NCI-H2107 (cell line): ENCODE results near the gene STK36.

ENCODE experiments used
- DNase-seq: peaks from one replicate; lab custom pipeline; 2025; lab: John Stamatoyannopoulos, UW

Gene STK36

DNA sequence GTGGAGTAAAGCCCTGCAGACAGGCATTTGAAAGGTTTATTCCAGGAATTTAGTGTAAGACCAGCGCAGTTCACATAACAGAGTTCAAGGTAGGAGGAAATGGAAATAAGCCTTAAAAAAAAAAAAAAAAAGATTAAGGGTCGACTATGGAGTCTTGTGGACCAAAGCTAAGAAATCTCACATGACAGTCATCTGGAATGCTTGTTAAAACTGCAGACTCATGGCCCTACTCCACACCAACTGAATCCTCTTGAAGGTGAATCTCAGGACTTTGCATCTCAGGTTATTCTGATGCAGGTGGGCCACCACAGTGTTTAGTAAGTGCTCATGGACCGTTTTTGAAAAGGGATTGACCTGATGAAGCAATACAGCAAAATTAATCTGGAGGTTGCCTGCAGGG lies 47.6 kb downstream of the STK36 start:
- DNase-seq = no peak

DNA sequence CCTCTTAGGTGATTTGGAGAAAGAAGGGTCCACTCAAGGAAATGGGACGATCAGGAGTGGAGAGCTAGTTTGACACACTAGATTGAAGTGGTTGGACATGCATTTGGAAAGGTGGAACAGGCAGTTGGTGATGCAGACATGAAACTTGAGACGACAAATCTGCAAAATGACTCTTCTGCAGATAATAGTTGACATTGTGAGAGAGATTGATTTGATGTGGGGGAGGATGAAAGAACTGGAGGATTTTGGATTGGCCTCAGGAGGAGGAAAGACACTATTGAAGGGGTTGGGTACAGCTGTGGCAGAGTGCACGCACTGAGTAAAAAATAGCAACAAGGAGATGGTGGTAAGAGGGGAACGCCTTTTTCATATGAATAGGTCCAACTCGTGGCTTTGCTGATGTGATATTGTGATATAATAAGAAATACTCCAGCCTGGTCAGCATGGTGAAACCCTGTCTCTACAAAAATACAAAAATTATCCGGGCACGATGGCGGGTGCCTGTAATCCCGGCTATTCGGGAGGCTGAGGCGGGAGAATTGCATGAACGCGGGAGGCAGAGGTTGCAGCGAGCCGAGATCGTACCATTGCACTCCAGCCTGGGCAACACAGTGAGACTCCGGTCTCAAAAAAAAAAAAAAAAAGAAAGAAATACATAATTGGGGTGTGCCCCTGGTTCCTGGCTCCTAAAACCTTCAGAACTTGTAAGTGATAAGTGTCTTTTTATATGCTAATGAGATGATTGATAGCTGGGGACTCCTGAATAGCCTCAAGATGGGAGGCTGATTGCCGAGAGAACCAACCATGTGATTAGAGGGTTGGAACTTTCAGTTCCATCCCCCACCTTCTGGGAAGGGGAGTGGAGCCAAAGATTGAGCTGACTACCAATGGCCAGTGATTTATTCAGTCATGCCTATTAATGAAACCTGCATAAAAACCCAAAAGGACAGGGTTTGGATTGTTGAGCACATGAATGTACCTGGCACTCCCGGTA lies 48.5 kb downstream of the STK36 start:
- no peak for DNase-seq

DNA sequence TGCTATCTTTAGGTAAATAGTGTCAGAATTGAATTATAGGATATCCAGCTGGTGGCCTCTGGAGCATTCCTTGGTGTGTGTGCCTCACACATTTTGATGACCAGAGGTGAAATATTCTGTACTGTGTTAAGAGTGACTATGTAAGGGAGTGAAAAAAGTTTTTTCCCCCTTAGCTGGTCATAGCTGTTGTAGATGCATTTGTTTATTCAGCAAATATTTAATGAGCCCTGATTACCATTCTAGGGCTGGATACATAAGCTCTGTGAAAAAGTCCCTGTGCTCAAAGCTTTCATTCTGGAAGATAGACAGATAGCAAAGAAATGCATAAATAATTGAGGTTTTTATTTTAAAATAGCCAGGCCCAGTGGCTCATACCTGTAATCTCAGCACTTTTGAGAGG lies 49.6 kb downstream of the STK36 start:
- DNase-seq = no peak

DNA sequence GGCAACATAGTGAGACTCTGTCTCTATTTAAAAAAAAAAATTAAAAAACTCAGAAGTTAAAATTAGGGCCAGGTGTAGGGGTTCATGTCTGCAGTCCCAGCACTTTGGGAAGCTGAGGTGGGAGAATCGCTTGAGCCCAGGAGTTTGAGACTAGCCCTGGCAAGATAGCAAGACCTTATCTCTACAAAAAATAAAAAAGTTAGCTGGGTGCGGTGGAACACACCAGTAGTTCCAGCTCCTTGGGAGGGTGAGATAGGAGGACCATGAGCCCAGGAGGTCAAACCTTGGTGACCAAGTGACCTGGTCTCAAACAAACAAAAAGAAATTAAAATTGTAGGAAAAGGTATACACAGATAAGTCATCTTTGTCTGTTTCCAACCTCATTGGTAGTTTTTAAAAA lies 50.0 kb downstream of the STK36 start:
- no peak for DNase-seq

DNA sequence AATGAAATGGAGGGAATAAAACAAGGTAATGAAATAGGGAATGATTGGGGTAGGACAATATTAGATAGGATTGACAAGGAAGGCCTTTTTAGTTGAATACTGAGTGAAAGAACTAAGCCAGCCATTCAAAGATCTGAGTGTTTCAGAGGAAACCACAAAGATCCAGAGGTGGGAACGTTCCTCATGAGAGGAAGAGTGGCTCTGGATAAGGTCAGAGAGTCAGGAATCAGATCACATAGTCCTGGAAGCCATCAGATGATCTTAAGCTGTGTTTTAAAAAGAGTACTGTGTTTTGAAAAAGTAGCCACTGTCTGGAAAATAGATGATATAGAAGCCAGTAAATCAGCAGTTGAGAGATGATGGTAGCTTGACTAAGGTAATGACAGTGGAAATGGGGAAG lies 50.5 kb downstream of the STK36 start:
- DNase-seq = no peak

DNA sequence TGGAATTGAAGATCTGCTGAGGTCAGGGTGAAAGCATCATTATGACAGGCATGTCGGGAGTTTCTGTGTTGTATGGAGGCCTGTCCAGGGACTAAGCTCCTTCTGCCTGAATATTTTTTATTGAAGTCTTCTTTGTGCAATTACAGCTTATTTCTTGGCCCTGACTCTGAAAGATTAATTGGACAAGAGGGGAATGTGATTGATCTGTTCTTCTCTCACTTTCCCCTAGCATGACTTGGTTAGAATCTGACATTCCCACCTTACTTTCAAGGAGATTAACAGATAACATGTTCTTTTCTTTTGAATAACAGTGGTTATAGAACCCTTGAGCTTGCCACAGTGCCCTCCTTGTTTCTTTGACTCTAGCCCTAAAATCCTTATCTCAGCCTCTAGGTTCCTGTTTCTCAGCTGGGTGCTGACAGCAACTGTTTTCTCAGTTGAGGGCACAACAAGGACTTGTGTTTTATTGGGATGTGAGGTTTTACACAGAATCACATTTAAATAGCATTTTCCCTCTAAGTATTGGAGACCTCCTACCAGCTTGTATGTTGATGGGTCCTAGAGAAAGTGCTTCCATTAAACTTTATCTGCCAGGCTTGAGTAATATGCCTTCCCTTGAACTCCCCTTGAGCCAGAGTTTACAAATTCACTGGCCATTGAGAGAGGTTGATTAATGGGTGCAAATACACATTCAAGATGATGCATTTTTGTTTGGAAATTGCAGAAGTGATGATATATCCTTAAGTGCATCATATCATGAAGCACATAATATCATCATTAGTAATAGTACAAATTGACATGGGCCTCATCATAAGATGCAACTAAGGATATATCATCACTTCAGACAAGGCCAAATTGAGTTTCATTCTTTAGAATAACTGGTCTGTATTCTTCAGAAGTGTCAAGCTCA lies 51.2 kb downstream of the STK36 start:
- DNase-seq = no peak

DNA sequence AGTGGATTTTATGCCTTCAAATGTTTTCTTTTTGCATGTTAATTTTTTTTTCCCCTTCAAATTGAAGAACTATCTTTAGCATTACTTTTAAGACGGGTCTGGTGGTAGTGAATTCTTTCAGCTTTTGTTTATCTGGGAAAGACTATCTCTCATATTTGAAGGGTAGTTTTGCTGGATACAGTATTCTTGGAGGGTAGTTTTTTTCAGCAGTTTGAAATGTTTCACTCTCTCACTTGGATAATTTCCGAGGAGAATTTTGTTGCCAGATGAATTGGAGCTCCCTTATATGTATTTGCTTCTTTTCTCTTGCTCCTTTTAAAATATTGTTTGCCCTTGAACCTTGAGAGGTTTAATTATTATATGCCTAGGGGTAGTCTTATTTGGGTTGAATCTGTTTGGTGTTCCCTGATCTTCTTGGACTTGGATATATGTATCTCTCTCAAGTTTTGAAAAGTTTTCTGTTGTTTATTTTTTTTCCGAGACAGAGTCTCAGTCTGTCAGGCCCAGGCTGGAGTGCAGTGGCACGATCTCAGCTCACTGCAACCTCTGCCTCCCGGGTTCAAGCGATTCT lies 54.2 kb downstream of the STK36 start:
- no peak for DNase-seq

DNA sequence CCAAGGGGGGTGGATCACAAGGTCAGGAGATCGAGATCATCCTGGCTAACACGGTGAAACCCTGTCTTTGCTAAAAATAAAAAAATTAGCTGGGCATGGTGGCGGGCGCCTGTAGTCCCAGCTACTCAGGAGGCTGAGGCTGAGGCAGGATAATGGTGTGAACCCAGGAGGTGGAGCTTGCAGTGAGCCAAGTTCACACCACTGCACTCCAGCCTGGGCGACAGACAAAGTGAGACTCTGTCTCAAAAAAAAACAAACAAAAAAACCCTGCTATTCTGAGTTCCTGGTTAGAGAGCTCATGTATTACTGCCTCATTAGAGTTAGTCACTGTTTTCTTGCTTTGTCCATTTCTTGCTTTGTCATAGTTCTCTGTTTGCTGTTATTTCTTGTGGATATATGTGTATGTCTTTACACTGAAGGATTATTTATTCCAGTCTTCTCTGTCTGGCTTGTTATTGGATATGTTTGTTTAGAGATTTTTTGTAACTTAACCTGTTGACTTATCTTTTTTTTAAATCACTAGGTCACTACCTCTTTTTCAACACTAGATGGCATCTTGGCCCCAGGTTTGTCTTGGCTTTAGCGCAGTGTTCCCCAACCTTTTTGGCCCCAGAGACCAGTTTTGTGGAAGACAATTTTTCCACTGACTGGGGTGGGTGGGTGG lies 55.7 kb downstream of the STK36 start:
- no peak for DNase-seq

DNA sequence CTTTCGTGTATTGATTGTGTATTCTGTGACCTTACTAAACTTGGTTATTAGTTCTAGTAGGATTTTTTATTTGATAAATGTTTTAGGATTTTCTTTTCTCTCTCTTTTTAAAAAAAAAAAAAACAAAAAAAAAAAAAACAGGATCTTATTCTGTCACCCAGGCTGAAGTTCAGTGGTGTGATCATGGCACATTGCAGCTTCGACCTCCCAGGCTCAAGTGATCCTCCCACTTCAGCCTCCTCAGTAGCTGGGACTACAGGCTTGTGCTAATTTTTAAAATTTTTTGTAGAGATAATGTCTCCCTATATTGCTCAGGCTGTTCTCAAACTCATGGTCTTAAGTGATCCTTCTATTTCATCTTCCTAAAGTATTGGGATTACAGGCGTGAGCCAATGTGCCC lies 57.8 kb downstream of the STK36 start:
- no peak for DNase-seq

DNA sequence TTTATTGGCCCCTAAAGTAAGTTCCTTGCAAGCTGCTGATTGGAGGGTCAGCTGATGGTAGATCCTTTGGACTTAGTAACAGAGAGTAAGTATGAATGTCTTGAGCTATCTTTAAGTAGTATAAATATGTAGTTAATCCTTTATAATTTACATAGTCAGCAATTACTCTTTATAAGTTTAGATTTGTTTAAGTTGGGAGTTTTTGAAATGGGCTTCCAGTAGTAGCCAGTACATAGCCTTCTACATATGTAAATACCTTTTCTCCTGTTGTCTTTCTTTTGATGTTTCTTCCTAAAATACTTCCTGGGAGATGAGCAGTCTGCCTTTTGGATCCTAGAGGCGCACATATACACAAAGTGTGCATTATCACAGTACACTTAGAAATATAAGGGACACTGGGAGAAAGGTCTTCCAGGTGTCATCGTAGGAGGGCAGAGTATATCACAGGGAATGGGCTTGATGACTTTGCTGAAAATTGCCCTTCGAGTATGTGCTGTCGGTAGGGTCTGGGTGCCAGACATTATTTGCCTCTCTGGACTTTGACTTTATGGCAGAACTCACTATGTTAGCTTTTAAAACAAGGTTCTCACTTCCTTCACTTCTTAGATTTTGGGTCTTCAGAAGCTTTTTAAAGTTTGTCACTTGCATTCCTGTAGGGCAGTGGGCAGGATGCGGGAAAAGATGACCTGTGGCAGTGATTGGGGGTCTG lies 60.3 kb downstream of the STK36 start:
- DNase-seq = no peak

DNA sequence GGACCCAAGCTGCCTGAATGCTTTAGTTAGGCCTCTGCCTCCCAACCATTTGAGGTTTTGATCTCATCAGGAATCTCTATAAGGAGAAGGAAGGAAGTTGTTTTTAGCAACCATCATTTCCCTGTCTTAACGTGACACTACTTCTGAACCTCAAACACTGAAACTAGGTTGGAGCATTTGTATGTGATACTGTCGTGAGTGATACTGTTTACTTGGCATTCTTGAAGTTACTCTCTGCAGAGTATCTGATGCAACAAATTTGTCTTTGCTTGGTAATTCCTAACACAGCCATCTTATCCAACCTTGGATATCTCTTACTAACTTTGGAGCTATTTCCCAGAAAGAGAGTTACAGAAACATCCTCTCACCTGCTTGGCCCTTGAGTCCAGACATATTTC lies 60.9 kb downstream of the STK36 start:
- DNase-seq = no peak

DNA sequence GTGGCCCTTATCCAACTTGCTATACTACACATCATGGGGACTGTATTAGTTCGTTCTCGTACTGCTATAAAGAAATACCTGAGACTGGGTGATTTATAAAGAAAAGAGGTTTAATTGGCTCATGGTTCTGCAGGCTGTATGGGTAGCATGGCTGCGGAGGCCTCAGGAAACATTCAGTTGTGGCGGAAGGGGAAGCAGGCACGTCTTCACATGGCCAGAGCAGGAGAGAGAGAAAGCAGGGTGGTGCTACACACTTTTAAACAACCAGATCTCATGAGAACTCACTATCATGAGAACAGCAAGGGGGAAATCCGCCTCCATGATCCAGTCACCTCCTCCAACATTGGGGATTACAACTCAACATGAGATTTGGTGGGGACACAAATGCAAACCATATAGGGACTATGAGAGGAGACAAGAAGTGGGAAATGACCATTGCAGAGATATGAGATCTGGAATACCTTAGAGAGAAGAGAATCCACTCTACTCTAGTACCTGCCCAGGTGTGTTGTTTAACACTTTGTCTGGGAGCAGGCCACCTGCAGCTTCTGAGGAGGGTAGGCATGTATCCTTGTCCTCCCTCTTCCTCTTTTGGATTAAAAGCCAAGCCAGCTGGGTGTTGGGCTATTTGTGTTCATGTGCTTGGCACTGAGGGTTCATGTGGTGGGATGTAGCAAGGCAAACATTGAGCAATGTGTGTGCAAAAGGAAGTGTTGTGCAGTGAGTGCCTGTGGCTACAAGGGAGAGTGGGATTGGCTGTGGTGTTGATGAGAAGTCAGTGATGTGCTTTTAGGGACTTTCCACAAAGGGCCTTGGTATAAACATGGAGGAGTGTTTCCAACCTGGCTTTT lies 61.5 kb downstream of the STK36 start:
- no peak for DNase-seq

DNA sequence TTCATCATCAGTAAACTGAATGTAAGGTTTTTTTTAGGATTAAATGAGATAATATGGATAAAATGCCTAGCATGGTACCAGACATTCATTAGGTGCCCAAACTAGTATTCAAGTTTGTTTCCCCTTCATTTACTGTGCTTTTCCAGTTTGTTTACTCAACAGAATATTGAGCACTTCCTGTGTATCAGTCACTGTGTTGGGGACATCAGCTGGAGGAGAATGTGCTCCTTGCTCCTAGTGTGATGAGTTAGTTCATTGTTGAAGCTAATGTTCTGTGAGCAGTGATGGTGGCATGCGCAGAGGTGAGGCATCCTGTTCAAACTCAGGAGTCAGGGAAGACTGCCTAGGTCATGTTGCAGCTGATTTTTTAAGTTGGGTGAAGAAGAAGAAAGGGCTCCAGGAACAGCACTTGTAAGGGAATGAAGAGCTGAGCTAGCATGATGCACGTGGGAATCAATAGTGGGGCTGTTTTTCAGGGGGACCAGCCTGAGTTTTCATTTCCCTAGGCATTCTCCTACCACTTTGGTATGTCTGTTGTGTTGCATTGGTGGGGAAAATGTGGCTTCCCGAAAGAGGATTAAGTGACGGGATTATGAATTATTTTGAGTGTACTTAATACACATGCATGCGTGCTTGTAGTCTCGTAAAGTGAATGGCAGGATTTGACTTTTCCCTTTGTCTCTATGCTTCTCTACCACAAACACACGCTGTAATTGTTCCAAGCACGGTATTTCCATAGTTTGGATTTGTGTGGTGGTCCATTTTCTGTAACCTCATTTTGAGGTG lies 62.5 kb downstream of the STK36 start:
- DNase-seq = no peak

DNA sequence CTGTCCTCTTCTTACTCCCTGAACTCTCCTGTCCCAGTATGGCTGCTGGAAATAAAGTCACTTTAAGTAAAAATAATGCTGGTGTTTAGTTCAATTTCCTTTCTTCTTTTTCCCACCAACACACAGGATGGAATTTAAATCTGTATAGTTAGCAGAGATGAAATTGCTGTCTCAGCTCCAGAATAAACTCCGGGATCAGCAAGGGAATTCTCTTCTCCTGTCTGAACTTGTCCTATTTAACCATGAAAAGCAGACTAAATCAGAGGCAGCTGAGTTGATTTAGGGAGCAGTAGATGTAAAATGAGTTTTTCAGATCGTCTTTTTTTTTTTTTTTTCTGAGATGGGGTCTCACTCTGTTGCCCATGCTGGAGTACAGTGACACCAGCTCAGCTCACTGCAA lies 64.6 kb downstream of the STK36 start:
- DNase-seq = no peak

DNA sequence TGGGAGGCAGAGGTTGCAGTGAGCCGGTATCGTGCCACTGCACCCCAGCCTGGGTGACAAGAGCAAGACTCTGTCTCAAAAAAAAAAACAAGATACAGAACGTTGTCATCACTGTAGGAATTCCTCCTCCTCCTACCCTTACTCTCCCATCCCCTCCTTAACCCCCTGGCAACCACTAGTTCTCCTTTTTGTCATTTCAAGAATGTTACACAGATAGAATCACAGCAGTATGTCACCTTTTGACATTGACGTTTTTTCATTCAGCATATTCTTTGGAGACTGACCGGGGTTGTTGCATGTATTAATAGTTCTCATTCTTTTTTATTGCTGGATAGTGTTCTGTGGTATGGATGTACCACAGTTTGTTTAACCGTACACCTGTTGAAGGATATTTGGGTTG lies 71.2 kb downstream of the STK36 start:
- no peak for DNase-seq

DNA sequence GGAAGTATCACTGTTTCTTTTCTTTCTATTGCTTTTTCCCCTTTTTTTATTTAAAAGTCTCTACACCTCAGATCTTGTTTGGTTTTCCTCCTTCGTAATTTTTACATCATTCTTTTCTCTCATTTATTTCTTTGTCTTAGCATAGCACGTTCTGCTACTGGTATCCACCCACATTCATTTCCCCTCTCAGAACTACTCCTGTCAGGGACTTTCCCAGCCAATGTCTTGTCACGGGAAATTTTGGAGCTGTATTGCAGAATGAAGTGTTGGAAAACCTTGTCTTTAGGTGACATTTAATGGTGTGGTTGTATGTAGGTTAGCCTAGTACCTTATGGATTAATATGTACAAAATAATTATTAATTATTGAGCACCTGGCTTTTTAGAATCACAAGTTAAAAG lies 72.7 kb downstream of the STK36 start:
- no peak for DNase-seq

DNA sequence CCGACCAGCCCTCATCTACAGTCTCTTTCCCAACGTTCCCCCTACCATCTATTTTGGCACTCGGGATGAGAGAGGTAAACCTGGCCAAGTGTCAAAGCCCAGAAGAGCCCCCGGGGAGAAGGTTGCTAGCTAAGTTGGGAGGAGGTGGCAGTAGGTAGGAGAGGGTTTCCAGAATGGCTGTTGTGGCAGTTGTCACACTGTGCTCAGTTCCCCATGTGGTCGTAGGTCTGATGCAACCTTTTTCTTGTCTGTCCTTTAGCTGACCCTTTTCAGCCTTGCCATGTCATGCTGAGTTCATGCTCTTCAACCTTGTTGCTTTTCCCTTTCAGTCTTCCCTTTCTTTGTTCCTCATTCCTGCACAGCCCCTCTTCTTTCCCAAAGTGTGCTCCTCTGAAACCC lies 73.3 kb downstream of the STK36 start:
- no peak for DNase-seq

DNA sequence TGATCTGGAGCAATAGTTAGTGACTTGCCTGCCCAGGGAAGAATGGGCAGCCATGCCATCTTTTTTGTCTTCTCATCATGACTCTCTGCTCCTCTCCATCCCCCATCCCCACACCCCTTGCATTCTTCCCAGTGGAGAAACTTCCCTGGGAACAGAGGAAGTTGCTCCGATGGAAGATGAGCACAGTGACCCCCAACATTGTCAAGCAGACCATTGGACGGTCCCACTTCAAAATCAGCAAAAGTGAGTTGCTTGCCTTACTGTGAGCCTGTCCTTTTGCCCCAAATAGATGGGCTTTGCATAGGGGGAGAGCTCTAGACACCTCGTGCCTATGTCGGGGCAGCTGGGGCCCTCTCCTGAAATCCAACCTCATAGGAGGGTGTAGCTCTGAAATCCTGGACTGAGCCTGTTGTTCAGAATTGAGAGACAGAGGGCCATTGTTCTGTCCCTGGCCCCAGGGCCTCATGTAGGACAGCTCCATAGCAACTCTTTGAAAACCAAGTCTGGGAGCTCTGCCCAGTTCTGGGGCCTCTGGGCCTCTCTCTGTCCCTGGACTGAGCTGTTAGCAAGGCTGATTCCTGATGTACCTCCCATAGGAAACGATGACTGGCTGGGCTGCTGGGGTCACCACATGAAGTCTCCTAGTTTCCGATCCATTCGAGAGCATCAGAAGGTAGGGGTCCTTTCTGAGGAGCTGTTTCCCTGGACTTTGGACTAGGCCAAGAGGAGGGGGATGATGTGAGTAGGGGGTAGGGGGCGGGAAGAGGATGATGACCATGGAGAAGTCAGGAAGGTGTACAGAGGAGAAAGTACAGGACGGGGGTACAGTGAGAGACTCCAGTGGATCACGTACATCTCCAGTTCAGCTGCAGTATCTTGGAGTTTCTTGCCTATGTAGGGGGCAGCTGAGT lies 73.9 kb downstream of the STK36 start:
- DNase-seq = no peak

DNA sequence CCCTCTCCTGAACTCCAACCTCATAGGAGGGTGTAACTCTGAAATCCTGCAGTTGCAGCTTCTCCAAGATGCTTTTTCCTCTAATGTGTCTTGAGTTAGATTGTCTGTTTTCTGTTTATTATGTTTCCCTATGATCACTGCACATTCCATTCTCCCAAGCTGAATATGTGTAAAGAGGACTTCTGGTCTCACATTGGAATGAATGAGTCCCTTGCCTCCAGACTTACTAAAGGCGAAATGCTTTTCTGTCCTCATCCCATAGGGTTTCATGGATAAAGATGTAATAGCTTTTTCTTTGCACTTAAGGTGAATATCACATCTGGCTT lies 74.5 kb downstream of the STK36 start:
- DNase-seq = no peak
